Stromal cell of bone marrow (primary cell): Measurements from ENCODE around the gene PRKAR2B.
"Not testable (repeated sequence)": the region's sequence is repeated elsewhere in the genome, so short reads cannot be mapped to it uniquely, and the experiment has no call there.

Experiments
- DNase-seq: peaks from one replicate; pipeline ENCODE4 v3.0.0-alpha.2; 2012; ENCODE audit warnings: low read depth

The PRKAR2B gene

DNA sequence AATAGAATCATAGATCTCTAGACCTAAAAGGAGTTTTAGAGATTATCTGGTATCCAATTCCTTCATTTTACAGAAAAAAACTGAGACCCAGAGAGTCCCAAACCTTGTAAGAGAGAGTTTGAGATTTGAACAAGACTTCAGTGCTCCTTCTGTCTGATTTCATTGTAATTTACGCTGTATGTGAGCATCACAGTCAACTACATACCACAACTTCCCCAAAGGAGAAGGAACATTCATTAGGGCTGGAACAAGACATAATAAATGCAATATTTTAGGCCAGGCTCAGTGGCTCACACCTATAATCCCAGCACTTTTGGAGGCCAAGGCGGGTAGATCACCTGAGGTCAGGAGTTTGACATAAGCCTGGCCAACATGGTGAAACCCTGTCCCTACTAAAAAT lies 17.3 kb upstream of the PRKAR2B start:
- no peak for DNase-seq

GRCh38 chr7:107029061-107029763 lies 15.3 kb upstream of the PRKAR2B start:
- no peak for DNase-seq

DNA sequence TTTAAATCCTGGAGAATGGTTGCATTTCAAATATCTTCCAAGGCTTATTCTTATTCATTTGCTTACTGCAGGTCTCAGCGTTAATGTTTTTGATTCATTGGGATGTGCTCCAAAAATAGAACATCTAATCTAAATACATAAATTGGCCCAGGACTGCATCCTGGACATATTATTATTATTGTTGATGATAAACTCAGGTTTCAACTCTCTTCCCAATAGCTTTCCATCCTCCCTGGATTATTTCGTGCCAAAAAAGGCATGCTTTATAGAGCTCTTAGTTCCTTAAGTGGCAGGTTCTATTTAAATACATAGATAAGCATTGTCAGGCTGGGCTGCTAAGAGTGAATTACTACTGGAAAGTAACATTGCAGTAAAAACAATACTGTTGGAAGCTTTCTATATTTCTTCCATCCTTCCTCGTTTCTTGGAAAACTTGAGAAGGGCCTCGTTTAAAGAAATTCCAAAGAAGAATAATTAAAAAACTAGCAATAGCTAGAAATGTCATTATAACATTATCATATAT lies 14.7 kb upstream of the PRKAR2B start:
- no peak for DNase-seq

DNA sequence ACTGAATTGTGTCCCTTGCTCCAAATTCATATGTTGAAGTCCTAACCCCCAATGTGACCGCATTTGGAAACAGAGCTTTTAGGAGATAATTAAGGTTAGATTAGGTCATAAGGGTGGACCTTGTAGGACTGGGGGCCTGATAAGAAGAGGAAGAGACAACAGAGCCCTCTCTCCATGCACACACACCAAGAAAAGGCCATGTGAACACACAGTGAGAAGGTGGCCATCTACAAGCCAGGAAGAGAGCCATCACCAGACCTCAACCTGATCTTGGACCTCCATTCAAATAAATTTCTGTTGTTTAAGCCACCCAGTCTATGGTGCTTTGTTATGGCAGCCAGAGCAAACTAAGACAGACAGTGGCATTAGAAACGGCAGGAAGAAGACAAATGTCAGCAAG lies 12.5 kb upstream of the PRKAR2B start:
- no peak for DNase-seq

DNA sequence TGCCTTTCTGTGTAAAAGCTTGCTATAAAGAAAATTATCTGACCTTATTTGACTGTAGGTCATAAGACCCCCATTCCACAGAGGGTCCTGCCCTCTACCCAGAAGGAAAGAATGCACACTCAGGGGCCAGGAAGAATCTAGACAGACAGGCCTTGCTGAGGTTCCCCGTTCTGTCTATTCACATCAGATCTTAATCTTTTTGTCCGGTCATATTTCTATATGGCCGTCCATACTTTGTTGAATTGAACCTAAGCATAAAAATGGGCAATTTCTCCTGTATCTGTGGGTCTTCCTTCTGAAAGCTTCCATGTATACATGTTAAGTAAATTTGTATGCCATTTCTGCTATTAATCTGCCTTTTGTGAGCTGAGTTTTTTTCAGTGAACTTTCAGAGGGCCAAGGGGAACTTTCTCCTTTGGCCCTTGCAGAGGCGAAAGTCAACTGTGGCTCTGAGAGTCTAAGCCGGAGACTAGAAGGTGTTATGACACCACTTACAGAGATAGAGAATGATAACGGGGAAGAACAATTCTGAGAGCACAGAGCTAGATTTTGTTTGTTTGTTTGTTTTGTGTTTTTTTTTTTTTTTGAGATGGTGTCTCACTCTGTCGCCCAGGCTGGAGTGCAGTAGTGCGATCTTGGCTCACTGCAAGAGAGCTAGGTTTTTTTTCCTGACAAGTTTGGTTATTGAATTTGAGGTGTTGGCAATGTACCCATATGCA lies 11.6 kb upstream of the PRKAR2B start:
- no peak for DNase-seq

DNA sequence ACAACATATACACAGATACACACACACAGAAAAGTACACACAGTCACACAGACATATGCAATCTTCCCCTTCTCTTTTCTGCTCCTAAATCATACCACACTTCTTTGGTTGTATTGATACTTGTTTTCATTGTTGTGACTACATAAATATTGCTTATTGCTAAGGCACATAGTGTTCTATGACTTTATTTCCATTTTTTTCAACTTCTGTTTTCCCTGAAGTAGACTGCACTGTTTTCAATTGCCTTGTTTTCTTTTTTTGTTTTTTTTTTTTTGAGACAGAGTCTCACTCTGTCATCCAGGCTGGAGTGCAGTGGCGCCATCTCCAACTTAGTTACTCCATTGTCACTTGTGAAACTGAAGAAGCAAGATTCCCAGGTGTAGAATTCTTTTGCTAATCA lies 10.0 kb upstream of the PRKAR2B start:
- DNase-seq, result no peak

DNA sequence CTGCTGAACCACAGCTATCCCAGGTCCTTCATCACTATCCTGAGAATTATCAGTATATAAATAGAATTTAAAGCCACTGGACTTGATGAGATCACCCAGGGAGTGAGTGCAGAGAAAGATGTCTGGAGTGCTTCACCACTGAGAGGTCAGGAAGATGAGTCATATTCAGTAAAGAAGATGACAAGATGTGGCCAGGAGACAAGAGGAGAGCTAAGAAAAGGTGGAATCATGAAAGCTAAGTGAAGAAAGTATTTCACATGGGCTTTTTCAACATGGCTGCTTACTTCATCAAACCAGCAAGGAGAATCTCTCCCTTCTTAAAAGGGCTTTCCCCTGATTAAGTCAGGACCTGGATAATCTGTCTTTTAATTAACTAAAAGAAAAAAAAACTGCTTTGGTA lies 9.1 kb upstream of the PRKAR2B start:
- DNase-seq, result no peak

GRCh38 chr7:107036535-107036934 lies 8.0 kb upstream of the PRKAR2B start:
- no peak for DNase-seq

GRCh38 chr7:107037717-107038603 lies 6.5 kb upstream of the PRKAR2B start:
- DNase-seq, result no peak

DNA sequence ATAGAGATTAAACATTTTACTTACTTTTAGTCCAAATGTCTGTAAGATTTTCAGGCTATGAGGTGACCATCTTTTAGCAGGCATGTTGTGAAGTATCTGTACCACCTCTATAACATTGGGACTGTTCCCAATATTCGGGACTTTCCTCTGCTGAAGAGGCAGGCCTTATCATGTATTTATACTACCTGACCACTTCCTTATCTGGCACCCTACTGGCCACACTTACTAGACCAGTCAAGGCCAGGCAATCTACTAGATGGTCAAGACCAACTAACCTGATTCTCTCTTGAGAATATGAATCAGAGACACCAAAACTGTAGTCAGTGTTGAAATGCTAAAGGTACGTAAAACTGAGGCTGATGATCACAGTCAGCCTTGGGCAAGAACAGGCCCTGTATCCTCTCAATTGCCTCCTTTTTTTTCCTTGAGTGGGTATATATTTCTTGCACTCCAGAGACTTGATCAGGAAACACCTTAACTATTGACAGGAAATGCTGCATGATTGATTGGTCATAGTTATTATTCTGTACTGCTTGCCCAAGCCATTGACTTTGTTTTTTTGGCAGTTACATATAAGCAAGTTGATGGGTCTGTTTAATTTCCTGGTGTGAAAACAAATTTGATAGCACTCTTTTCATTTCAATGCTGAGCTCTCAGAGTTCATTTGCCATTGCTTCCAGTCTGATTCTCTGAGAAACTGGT lies 5.2 kb upstream of the PRKAR2B start:
- DNase-seq, result no peak

GRCh38 chr7:107041097-107041496 lies 3.4 kb upstream of the PRKAR2B start:
- no peak for DNase-seq

GRCh38 chr7:107041764-107042163 lies 2.7 kb upstream of the PRKAR2B start:
- DNase-seq, result not testable (repeated sequence)

GRCh38 chr7:107042326-107042910 lies 2.1 kb upstream of the PRKAR2B start:
- DNase-seq, result not testable (repeated sequence)

DNA sequence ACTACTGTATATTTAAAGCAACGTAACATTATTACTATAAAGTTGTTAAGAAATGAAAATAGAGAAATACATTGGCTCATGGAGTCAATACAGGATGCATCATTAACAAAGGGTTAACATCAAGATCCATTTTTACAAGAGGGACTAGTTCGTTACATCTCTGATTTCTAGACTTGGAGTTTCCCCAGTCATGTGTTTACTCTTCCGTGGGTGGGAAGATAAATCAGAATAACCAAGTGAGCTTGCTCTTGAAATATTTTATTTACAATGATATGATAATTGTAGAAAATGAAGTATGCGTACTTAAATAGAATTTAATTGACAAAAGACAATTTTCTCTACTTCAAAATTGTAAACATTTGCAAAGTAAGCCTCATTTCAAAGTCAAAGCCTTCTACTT lies 1.0 kb upstream of the PRKAR2B start:
- DNase-seq, result no peak

- DNase-seq, result no peak
These were observed 571 bp upstream of the PRKAR2B start for GRCh38 chr7:107043921-107044346.

DNA sequence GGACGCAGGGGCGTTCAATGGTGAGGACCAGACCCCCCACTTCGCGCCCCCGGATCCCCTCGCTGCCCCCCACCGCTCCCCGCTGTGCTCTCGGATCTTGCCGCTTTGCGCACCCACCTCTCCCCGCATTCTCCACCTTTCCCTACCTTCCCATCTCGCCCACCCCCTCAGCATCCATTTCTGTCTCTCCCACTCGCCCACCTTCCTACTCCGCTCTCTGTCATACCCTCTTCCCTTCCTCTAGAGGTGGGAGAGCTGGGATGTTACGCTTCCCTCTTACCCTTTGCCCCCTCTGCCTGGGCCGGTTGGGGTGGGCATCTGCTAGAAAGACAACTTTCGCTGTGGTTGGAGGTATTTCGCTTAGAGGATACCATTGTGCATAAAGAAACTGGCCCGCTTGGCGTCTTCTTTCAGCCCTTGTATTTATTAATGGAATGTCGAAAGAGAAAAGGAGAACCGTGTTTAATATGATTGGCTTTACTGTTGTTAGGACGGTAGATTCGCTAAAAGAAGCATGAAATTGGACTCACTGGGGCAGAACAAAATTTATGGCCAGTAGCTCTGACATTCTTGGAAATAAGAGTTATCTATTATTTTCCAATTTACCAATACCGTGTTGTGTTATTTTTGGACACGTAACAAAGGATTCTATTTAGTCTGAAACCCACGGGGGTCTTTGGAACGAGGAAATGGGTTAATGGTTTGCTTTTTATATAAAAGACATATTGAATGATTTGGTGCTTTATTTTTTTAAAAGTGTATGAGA lies 873 bp downstream of the PRKAR2B start:
- DNase-seq, result no peak

GRCh38 chr7:107045980-107046379 lies 1.5 kb downstream of the PRKAR2B start:
- no peak for DNase-seq

- DNase-seq, result no peak
These were observed 2.2 kb downstream of the PRKAR2B start for GRCh38 chr7:107046491-107047259.

- no peak for DNase-seq
These were observed 3.6 kb downstream of the PRKAR2B start for GRCh38 chr7:107047902-107048782.
